ELR (cell line): ENCODE data around the gene ASIC5.

ENCODE experiments used
- DNase-seq: peaks from one replicate; pipeline ENCODE4 v3.0.0-alpha.2; 2015; ENCODE audit warnings: low read depth

Gene ASIC5

DNA sequence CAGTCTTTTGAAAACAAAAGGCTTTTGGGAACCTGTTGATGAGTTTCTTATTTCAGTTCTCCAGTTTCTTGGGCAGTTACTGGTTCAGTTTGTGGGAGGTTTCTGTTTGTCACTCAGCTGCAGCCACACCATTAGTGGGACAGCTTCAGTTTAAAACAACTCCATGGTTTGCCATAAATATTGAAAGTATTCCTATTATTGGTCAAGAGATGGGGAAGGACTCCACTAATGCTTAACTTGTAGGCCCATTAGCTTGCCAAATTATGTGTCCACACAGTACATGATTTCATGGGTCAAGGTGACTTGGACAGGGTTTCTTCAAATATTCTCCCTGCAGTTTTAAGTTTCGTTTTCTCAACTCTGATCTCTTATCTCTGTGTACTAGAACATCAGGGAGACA, 15.5 kb upstream of the ASIC5 start:
- DNase-seq = no peak

GRCh38 chr4:155879767-155880166, 13.7 kb upstream of the ASIC5 start:
- no peak for DNase-seq

DNA sequence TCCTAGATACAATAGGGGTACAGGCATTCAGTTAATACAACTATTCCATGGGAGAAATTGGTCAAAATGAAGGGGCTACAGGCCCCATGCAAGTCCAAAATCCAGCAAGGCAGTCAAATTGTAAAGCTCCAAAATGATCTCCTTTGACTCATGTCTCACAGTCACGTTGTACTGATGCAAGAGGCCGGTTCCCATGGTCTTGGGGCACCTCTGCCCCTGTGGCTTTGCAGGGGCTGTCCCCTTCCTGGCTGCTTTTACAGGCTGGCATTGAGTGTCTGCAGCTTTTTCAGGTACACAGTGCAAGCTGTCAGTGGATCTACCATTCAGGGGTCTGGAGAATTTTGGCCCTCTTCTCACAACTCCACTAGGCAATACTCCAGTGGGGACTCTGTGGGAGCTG, 12.5 kb upstream of the ASIC5 start:
- no peak for DNase-seq

GRCh38 chr4:155877971-155878370, 11.9 kb upstream of the ASIC5 start:
- no peak for DNase-seq

DNA sequence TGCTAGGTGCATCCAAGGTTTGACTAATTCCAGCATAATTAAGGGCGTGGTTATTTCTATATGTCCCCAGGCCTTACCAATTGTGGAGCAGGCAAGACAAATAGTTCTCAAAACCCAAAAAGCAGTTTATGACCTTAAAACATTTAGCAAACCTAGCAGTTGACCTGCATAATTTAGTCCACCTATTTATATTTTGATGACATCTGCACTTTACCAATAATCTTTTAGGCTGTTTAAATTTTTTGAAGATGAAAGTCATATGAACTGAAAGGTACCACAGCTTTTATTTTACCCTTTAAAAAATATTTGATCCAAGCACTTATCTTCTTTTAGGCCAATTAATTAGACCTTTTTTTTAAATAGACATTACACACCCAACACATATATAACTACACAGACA, 9.8 kb upstream of the ASIC5 start:
- no peak for DNase-seq

DNA sequence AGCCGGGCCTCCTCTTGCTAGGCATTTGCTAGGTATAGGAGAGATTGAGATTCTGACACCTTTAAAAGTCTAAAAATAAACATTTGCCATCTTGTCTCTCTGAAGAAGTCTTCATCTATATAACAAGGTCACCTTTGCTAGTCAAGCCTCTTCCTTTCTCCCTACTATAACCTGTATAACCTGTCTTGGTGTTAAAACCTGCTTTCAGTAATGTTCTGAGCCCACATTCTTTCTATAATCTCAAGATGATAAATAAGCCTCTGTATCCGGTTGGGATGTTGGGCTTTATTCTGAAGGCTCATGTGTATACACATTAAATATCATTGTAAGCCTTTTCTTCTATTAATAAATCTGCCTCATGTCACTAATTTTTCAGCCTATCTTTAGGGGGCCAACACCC, 10.2 kb downstream of the ASIC5 start:
- DNase-seq = no peak

- peak; percentile 30 for DNase-seq
Measured at GRCh38 chr4:155854582-155855226, 11.4 kb downstream of the ASIC5 start.

GRCh38 chr4:155853189-155853588, 12.9 kb downstream of the ASIC5 start:
- DNase-seq = no peak

DNA sequence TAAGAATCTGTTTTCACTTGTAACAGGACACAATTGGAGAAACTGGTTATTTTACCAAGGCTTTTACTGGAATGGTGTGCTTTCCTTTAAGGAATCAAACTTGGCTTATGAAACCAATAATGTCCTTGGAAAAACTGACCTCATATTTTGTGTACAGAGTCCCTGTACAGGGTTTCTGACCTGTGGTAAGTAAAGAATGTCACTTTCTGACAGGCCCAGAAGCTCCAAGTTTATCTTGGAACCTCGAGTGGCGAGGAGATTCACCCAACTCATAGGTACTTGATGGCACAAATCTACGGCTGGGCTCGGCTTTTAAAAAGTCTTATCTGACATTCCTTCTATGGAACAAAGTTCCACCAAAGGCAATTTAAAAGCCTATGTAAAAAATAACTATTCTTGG, 17.0 kb downstream of the ASIC5 start:
- DNase-seq = no peak

DNA sequence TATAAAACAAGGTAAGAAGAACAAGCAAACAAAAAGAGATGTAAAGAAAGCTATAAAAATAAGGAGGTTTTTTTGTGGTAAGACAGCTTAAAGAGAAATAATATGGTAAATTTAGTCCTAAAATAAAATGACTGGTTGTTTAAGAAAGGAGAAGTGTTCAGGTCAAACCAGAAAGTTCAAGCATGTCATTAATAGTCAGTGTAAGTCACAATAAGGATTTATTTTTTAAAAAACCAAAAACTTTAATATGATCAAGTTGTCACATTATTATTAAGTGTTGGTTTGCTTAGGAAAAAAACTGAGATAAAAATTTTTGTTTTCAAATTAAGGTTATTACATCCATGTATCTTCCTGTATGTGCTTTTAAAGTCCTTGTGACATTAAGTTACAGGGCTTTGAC, 19.1 kb downstream of the ASIC5 start:
- DNase-seq = no peak

DNA sequence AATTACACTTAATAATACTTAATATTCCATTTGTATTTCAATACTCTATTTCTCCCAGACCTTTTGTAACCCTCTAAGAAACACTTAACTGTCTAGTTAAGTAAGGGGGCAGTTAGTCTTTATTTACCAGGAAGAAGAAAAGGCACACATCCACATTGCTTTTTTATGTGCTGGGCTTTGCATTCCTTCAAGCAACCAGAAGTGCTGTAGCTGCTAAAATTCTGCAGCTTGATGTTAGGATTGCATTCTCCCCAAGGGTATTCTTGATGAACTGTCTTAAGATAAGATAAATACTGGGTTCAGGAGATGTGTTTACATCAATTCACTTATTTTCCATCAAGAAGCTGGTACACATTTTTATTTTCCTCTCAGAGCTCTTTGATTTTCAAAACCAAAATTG, 24.0 kb downstream of the ASIC5 start:
- DNase-seq = no peak

DNA sequence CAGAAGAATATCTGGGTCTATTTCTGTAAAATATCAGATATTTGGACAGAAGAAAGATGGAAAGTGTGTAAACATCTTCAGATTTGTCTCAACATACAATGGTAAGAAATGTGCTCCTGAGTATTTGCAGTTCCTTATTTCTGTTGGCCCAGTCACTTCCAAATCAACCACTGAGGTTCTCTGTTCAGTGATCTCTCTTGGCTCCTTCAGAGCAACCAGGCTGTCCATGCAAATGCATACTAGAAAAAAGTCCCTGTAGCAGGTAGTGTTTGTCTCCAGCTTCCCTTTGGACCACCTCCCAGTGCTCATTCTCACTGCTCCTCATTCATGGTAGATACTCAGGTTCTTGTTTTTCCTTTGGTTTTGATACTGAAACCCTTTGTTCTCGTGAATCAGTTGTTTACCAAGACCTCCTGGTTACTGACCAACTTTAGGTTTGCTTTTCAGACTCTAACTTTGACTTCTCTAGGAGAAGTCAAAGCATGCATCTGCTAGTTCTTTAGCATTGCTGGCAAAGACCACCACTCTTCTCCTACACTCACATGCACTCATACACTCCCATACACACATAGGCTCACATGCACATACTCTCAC, 28.8 kb downstream of the ASIC5 start:
- no peak for DNase-seq

DNA sequence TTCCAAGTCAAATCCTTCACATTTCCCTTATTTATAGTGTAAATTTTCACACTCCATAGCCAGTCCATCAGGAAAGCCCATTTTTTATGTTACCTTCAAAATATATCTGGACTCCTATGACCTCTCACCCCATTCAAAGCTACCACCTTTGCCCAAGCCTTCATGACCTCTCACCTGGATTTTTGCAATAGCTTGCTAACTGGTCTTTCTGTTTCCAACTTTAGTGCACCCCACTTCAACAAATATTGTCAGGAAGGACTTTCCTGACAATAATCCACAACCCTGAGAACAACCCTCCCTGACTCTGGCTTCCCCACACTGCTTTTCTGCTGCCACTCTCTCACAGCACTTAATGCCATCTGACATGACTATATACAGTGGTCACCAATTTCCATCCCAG, 33.4 kb downstream of the ASIC5 start:
- DNase-seq = no peak

- no peak for DNase-seq
Measured at GRCh38 chr4:155828628-155829027, 37.4 kb downstream of the ASIC5 start.

- no peak for DNase-seq
Measured at GRCh38 chr4:155822572-155822971, 43.5 kb downstream of the ASIC5 start.

DNA sequence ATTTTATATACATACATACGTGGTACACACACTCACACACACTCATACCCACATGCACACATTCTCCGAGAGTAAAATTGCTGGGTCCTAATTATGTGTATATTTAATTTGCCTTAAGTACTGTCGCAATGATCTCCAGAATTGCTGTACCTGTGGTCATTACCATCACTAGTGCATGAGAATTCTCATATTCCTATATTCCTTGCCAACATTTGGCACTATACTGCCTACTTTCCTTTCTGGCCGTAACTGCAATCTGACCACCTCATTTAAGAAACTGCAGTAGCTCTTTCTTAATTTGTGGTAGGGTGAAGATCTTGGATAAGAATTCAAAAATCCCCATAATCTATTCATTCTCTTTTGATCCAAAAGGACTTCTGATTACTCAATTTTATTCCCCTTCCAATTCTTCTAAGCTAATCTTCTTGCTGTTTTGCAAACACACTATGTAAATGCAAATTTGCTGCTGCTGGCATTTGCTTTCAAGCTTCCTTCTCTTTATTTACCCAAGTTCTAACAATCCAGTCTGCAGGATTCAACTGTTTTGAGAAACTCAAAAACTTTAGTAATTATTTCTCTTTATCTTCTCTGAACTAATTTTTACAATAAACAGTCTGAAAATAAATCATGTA, 45.1 kb downstream of the ASIC5 start:
- no peak for DNase-seq

GRCh38 chr4:155819066-155819465, 47.0 kb downstream of the ASIC5 start:
- DNase-seq = no peak

DNA sequence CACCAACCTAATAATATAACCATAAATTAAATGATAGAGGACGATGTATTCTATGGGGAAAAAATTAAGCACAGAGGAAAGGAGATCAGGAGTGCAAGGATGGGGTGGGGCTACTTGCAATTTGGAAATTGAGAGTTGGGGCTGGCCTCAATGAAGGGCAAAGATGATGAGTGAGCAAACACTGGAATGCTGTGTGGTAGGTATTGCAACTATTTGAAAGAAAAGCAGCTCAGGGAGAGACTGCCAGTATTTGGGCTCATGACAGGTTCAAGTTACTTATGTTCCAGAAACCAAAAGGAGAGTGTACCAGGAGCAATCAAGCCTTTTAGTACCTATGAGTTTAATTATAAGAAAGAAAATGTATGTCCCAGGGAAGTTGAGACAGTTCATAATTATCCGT, 47.4 kb downstream of the ASIC5 start:
- DNase-seq = no peak

GRCh38 chr4:155811083-155811482, 55.0 kb downstream of the ASIC5 start:
- DNase-seq = no peak

DNA sequence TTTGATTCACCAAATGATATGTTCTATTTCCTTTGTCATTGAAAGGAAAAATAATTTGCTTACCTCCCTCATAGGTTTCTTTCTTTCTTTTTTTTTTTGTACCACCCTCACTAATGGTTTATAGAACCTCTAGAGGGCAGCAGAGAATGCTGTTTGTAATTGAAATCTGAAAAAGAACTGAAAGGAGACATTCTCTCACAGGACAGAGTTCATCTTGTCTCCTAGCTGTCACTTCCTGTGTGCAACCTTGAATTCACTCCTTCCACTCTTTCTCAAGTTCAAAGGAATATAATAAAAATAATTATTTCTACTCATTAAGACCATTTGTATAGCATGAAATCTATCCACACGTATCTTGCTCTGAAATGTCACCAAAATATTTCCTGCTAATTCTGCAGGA, 56.2 kb downstream of the ASIC5 start:
- peak; percentile 83 for DNase-seq

GRCh38 chr4:155807021-155807420, 59.1 kb downstream of the ASIC5 start:
- no peak for DNase-seq

- peak; percentile 25 for DNase-seq
Measured at GRCh38 chr4:155805016-155805415, 61.1 kb downstream of the ASIC5 start.

DNA sequence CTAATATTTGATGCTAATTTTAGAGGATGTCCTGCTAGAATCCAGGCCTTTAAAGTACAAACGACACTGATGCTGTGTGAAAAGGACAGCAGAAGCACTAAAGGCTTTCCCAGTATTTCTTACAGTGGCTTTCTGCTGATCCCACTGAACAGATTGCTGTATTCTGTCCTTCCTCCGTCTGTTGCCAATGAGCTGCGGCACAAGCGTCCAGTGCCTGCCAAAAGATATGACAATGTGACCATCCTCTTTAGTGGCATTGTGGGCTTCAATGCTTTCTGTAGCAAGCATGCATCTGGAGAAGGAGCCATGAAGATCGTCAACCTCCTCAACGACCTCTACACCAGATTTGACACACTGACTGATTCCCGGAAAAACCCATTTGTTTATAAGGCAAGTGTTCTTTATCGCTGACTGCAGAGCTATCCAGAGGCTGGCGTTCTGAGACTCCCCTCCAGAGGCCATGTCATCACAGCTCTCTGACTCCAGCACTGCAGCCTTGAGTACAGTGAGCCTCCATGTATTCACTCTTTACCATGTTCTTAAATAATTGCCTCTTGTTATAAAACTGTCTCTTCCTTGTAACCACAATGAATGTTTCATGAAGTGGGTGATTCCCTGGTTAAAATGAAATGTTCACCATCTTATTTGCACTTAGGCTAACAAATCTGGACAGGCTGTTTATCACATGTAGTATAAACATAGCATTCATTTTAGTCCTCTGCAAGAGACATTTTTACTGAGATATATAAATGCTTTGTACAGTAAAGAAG, 63.7 kb downstream of the ASIC5 start:
- DNase-seq = no peak
